Endothelial cell of umbilical vein (primary cell): Measurements from ENCODE around the gene SMIM10L2A. TPM values are rescaled to one million over a fixed set of nuclear protein-coding genes. Genes with fewer than 3 reads are reported as not detected.
"Not testable (repeated sequence)": the region's sequence is repeated elsewhere in the genome, so short reads cannot be mapped to it uniquely, and the experiment has no call there.

Source experiments
- BruUV-seq: library from RNA; stranded (reverse); fragments of 400-500 nt; replicated peaks from 2 replicates; lab custom pipeline; 2021; lab: Mats Ljungman, UMichigan
- CTCF ChIA-PET: fragments of 300-600, 350-600 bp; sonication (Branson Sonifier 250); formaldehyde crosslinking; loops from one replicate; lab custom pipeline; 2021; ENCODE audit warnings: antibody characterized with exemption, inconsistent platforms; lab: Charles Lee
- POLR2A ChIA-PET: fragments of 300-600, 350-600 bp; sonication (Branson Sonifier 250); formaldehyde crosslinking; loops from one replicate; lab custom pipeline; 2021; ENCODE audit warnings: antibody characterized with exemption, inconsistent platforms; lab: Charles Lee
- DNase-seq: peaks from one replicate; pipeline ENCODE4 v3.0.0-alpha.2; 2011; ENCODE audit warnings: low read depth, low spot score
- FAIRE-seq: peaks from 2 replicates; lab custom pipeline; 2011; peaks lifted over from hg19 to GRCh38; lab: Jason Lieb, UNC
- H2AFZ ChIP-seq: 2 replicates; pipeline ENCODE4 v1.6.0; 2012; ENCODE audit warnings: low read depth, low read length, control low read depth, inconsistent platforms
- H3K27ac ChIP-seq: 2 replicates; pipeline ENCODE4 v1.5.1; 2011; ENCODE audit warnings: low read depth, mild to moderate bottlenecking, control low read depth, low read length, moderate library complexity; ENCODE audit not compliant: insufficient read depth
- H3K27me3 ChIP-seq, 2 experiments: 2 replicates each; pipeline versions ENCODE4 v1.6.0 to v1.6.1; 2011; ENCODE audit warnings: low read length in 2 of 2, mixed read lengths in 1 of 2; ENCODE audit not compliant: control insufficient read depth in 2 of 2, insufficient read depth in 2 of 2
- H3K36me3 ChIP-seq, 2 experiments: 2 replicates in 1 of 2; 3 replicates in 1 of 2; pipeline ENCODE4 v1.5.1; 2011; ENCODE audit warnings: low read length in 2 of 2, mild to moderate bottlenecking in 1 of 2, moderate library complexity in 1 of 2; ENCODE audit not compliant: control insufficient read depth in 2 of 2, insufficient read depth in 2 of 2; ENCODE audit errors: extremely low read depth in 1 of 2
- H3K4me1 ChIP-seq: 3 replicates; pipeline ENCODE4 v1.5.1; 2011; ENCODE audit warnings: mild to moderate bottlenecking, low read length; ENCODE audit not compliant: control insufficient read depth, insufficient read depth; ENCODE audit errors: extremely low read depth
- H3K4me2 ChIP-seq: 2 replicates; pipeline ENCODE4 v1.6.1; 2011; ENCODE audit warnings: low read length, control low read depth, mixed read lengths; ENCODE audit not compliant: insufficient read depth
- H3K4me3 ChIP-seq, 3 experiments: fragments of 200-600 bp in 1 of 3; sonication (generic), shearing (Covaris generic) in 1 of 3; replicated peaks in 1 of 3; 2 replicates each; pipeline ENCODE4 v1.5.1; 2011 to 2016; ENCODE audit warnings: control low read depth in 3 of 3, low read length in 3 of 3, mild to moderate bottlenecking in 2 of 3, inconsistent platforms in 1 of 3, low read depth in 1 of 3, moderate library complexity in 1 of 3; ENCODE audit not compliant: insufficient read depth in 1 of 3
- H3K79me2 ChIP-seq: 2 replicates; pipeline ENCODE4 v1.6.0; 2012; ENCODE audit warnings: low read length, inconsistent platforms; ENCODE audit not compliant: control insufficient read depth, insufficient read depth
- H3K9ac ChIP-seq: replicated peaks from 2 replicates; pipeline ENCODE3; 2011; ENCODE audit warnings: low read length, control low read depth; ENCODE audit not compliant: insufficient read depth; ENCODE audit errors: extremely low read depth
- H3K9me1 ChIP-seq: replicated peaks from 3 replicates; pipeline ENCODE4 v1.6.0; 2011; ENCODE audit warnings: mild to moderate bottlenecking, low read length; ENCODE audit not compliant: control insufficient read depth, insufficient read depth; ENCODE audit errors: extremely low read depth
- H3K9me3 ChIP-seq: replicated peaks from 2 replicates; pipeline ENCODE4 v1.5.1; 2012; ENCODE audit warnings: low read length, inconsistent platforms; ENCODE audit not compliant: control insufficient read depth, insufficient read depth
- H4K20me1 ChIP-seq: replicated peaks from 2 replicates; pipeline ENCODE3; 2011; ENCODE audit warnings: mild to moderate bottlenecking, low read length; ENCODE audit not compliant: control insufficient read depth, insufficient read depth; ENCODE audit errors: extremely low read depth
- EZH2 ChIP-seq: IDR thresholded peaks from 2 replicates; pipeline ENCODE4 v1.6.1; 2012; ENCODE audit warnings: borderline replicate concordance, low read depth, mild to moderate bottlenecking, moderate library complexity, low read length, inconsistent platforms; ENCODE audit not compliant: severe bottlenecking
- FOS ChIP-seq: IDR thresholded peaks from 2 replicates; pipeline ENCODE4 v1.6.1; 2011; ENCODE audit warnings: mild to moderate bottlenecking, low read length, moderate library complexity, borderline replicate concordance; ENCODE audit not compliant: insufficient read depth
- GATA2 ChIP-seq: IDR thresholded peaks from 2 replicates; pipeline ENCODE4 v1.7.0; 2011; ENCODE audit warnings: low read depth, mild to moderate bottlenecking, moderate library complexity, mixed read lengths, low read length; ENCODE audit not compliant: insufficient read length, insufficient read depth
- JUN ChIP-seq: IDR thresholded peaks from 2 replicates; pipeline ENCODE4 v1.6.1; 2011; ENCODE audit warnings: borderline replicate concordance, low read depth; ENCODE audit not compliant: insufficient read length, insufficient read depth
- POLR2A ChIP-seq: IDR thresholded peaks from 2 replicates; pipeline ENCODE4 v1.6.1; 2012; ENCODE audit warnings: low read depth, mild to moderate bottlenecking, control low read depth, low read length
- POLR2AphosphoS5 ChIP-seq: IDR thresholded peaks from 2 replicates; pipeline ENCODE4 v1.6.1; 2012; ENCODE audit warnings: low read depth, mild to moderate bottlenecking, control low read depth, low read length, moderate library complexity; ENCODE audit not compliant: insufficient read depth
- dilution Hi-C: fragments of 300-500 bp; cut with MboI; formaldehyde crosslinking; loops from one replicate; pipeline ENCODE4 v1.15.0; 2019; ENCODE audit warnings: low sequenced_read_pairs; ENCODE audit not compliant: extremely low pct_ligation_motif_present
- intact Hi-C: fragments of 100-400 bp; cut with micrococcal nuclease; formaldehyde crosslinking; loops from one replicate; pipeline ENCODE4 v1.10.0; 2022
- polyA plus RNA-seq, 4 experiments: library from polyadenylated mRNA; depleted of rRNA in 3 of 4; stranded (reverse) in 3 of 4; unstranded in 1 of 4; fragments of >200 nt; gene quantifications; 2 replicates each; pipeline versions ENCODE4 v1.2.1 to v1.2.3, GENCODE V29; 2011 to 2012; ENCODE audit warnings: missing spikeins in 1 of 4
- total RNA-seq: library from RNA; stranded (reverse); gene quantifications from 2 replicates; pipeline ENCODE4 v1.2.3, GENCODE V29; 2021
- TF ChIP-seq, protein P1 (sequence below): IDR thresholded peaks from 2 replicates; pipeline ENCODE4 v1.6.1; 2011; ENCODE audit not compliant: insufficient read depth, insufficient read length

SMIM10L2A gene
- total and polyA plus RNA-seq, 2 donors (not counting 3 experiments of a cell fraction or from before 2014, with no cell fraction given): 0.10 to 0.24 TPM

DNA sequence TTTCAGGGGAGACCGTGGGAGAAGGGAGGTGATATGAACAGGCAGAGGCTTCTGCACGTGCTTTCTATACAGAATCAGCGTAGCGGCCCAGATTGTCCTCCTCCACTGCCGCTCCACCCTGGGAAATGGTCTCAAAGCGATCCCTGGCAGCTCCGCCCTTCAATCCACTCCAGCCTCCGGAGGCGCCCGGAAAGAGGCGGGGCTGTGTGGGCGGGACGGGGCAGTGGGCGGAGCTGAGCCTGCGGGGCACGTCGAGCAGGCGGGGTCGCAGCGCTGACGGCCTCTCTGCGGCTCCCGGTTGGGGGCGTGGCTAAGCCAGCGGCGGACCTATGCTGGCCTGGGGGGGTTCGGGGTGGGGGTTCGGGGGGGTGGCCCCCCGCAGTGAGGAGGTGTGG is 210 bp upstream of the SMIM10L2A start:
- dilution Hi-C loops: no loop called here
- Histone ChIP-seq H2AFZ (peak overlapping the region; percentile 58), H3K27ac (no peak overlapping the region)

DNA sequence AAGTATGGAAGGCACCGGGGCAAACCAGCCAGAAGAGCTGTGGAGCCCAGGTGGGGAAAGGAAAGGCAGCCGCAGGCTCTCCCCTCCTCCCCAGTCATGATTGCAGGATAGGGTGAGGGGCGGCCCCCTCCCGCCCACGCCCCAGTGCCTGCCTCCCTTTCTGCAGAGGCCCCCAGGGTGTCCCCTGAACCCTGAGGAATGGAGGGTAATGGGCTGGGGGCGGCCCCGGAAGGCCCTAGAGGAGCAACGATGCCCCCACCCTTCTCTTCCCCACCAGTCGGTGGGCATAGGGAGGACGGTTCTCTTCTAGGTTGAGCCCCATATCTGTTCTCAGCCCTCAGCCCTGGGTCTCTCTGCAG is 1.0 kb downstream of the SMIM10L2A start:
- H3K9me3 ChIP-seq, H3K4me2 ChIP-seq, H3K27ac ChIP-seq, H3K9me1 ChIP-seq, H4K20me1 ChIP-seq, DNase-seq, H3K4me3 ChIP-seq, BruUV-seq, FAIRE-seq, POLR2A ChIA-PET, H2AFZ ChIP-seq, H3K79me2 ChIP-seq, dilution Hi-C loops, H3K9ac ChIP-seq, H3K27me3 ChIP-seq, H3K36me3 ChIP-seq, H3K4me1 ChIP-seq: not testable (repeated sequence)
- intact Hi-C loops: loop anchor here (5.0 kb wide), 1 partner anchor 40 kb away; no protein-coding TSS in a partner anchor
- CTCF ChIA-PET: interaction anchor here (3.5 kb wide), 1 partner anchor 237 kb away, joined by 11 read pairs; no protein-coding TSS in a partner anchor

More for the DNA sequence above, 210 bp upstream of the SMIM10L2A start:
- Histone ChIP-seq H3K36me3 (no peaks in the 10 kb centered on the region), H3K4me3 (peak overlapping the region in 1 of 3 experiments; percentile 34), H3K9me3 (no peaks in the 10 kb centered on the region), H3K9ac (no peak overlapping the region), H3K27me3 (peaks cover 0 to 2% of the 10 kb centered on the region in 2 experiments), H4K20me1 (no peaks in the 10 kb centered on the region), H3K9me1 (no peaks in the 10 kb centered on the region), H3K4me1 (no peaks in the 10 kb centered on the region), H3K4me2 (peak overlapping the region; percentile 47), H3K79me2 (no peaks in the 10 kb centered on the region)
- no TSS peak for BruUV-seq
- intact Hi-C loops: loop anchor here (1.0 to 5.0 kb wide), 3 partner anchors 39 to 99 kb away; partner anchors contain the start of gene INTS6L
- POLR2A ChIA-PET: interaction anchor here (0.6 kb wide), 1 partner anchor 75 kb away, joined by 4 read pairs; no protein-coding TSS in a partner anchor
- CTCF ChIA-PET: interaction anchor here (0.7 kb wide), 1 partner anchor 126 kb away, joined by 4 read pairs; no protein-coding TSS in a partner anchor
- no peak for TF ChIP-seq JUN
- no peak for TF ChIP-seq EZH2
- no peak for TF ChIP-seq FOS
- TF ChIP-seq, protein P1, sequence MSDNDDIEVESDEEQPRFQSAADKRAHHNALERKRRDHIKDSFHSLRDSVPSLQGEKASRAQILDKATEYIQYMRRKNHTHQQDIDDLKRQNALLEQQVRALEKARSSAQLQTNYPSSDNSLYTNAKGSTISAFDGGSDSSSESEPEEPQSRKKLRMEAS: no peak
- no peak for TF ChIP-seq POLR2AphosphoS5
- TF ChIP-seq GATA2: no peak
- no peak for TF ChIP-seq POLR2A
- DNase-seq (peak; percentile 76), FAIRE-seq (peak; percentile 88)

DNA sequence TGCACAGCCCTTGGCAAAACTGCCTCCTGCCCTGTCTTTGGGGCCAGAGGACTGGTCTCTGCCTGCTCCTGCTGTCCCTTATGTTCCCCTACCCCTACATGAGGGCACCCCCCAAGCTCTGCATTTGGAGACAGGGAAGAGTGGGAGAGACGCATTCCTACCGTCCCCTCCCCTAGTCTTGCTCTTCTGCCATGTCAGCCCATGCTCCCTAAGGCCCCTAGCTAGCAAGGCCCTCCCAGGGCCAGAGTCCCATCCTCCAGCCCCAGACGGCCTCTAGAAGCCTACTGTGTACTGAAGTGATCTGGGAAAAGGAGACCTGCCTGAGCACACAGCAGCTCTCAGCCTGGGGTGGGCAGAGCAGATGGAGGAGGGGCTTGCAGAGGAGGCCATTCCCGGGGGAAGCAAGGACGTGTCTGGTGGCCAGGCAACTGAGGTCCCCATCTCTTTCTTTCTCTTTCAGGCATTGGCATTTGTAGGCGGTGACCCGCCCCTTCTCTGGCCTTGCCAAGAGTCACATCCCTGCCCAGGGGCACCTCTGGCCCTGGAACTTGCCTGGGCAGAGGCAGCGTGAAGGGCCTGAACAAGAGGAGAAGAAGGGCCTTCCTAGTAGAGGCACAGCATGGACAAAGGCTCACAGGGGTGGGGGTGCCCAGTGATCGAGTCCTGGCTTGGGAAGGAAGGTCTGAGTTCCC is 1.6 kb downstream of the SMIM10L2A start:
- H3K4me1 ChIP-seq, H3K27ac ChIP-seq, H3K79me2 ChIP-seq, H3K27me3 ChIP-seq, H4K20me1 ChIP-seq, dilution Hi-C loops, FAIRE-seq, H3K4me3 ChIP-seq, H3K9ac ChIP-seq, POLR2A ChIA-PET, H3K4me2 ChIP-seq, DNase-seq, H2AFZ ChIP-seq, H3K9me1 ChIP-seq, H3K9me3 ChIP-seq, BruUV-seq, H3K36me3 ChIP-seq: not testable (repeated sequence)
- CTCF ChIA-PET: interaction anchor here (1.0 to 3.5 kb wide), 3 partner anchors 81 to 311 kb away, joined by 3 to 11 read pairs (median 3); no protein-coding TSS in a partner anchor
- intact Hi-C loops: loop anchor here (5.0 kb wide), 1 partner anchor 41 kb away; no protein-coding TSS in a partner anchor
